Thyroid gland (tissue), 4 donors: ENCODE data around the gene IQSEC3. TPM values are rescaled to one million over a fixed set of nuclear protein-coding genes. Genes with fewer than 3 reads are reported as not detected.

Experiments
- DNase-seq, 2 donors: peaks; one replicate each; pipeline ENCODE4 v3.0.0-alpha.2; 2019
- H3K27ac ChIP-seq, 3 donors: fragments of 200-600 bp; sonication (generic); 1 replicate in 2 of 3; 2 replicates in 1 of 3; pipeline ENCODE4 v1.5.1; 2016 to 2019; ENCODE audit warnings: mild to moderate bottlenecking in 1 of 3, moderate library complexity in 1 of 3
- H3K27me3 ChIP-seq: fragments of 200-600 bp; sonication (generic); one replicate; pipeline ENCODE4 v1.5.1; 2019
- H3K36me3 ChIP-seq, 2 donors: fragments of 200-600 bp; sonication (generic); one replicate each; pipeline ENCODE4 v1.5.1; 2016 to 2019
- H3K4me1 ChIP-seq, 2 donors: fragments of 200-600 bp; sonication (generic); one replicate each; pipeline ENCODE4 v1.5.1; 2017 to 2019
- H3K4me3 ChIP-seq, 3 donors: fragments of 200-600 bp; sonication (generic); replicated peaks in 1 of 3; 1 replicate in 2 of 3; 2 replicates in 1 of 3; pipeline ENCODE4 v1.5.1; 2016; ENCODE audit warnings: mild to moderate bottlenecking in 1 of 3
- H3K9me3 ChIP-seq: fragments of 200-600 bp; sonication (generic); one replicate; pipeline ENCODE4 v1.5.1; 2017
- CTCF ChIP-seq, 6 experiments: fragments of 200-600 bp in 3 of 6; fragments of 450-650 bp in 3 of 6; sonication (generic) in 3 of 6; IDR thresholded peaks; one replicate each; pipeline ENCODE4 v1.5.1; 2016 to 2019; ENCODE audit warnings: antibody characterized with exemption in 6 of 6, mild to moderate bottlenecking in 2 of 6, inconsistent platforms in 1 of 6, moderate library complexity in 1 of 6
- POLR2A ChIP-seq, 2 donors: fragments of 450-650 bp; IDR thresholded peaks; one replicate each; pipeline ENCODE4 v1.6.1; 2017; ENCODE audit warnings: antibody characterized with exemption in 2 of 2, mild to moderate bottlenecking in 2 of 2, moderate library complexity in 1 of 2
- WGBS, 2 donors: methylation state at CpG; one replicate each; pipeline ENCODE4 v1.1.5; 2017; 5-methylcytosine and 5-hydroxymethylcytosine counted together
- intact Hi-C: fragments of 100-400 bp; cut with DNase I; formaldehyde crosslinking; loops from one replicate; pipeline ENCODE4 v1.15.1; 2023
- total RNA-seq, 4 donors: library from RNA; depleted of rRNA; stranded (reverse); fragments of >200 nt; gene quantifications; one replicate each; pipeline ENCODE4 v1.2.3, GENCODE V29; 2016

IQSEC3 gene
- total RNA-seq, 4 donors from 2014 or later = 0.27 to 1.3 (median 1.0) TPM

- TF ChIP-seq POLR2A (IDR thresholded peaks at IDR 0.05) (no peak), CTCF (IDR thresholded peaks at IDR 0.05) (no peak)
- no peak for DNase-seq
- Histone ChIP-seq H3K4me1 (peaks cover 10 to 20% of the 10 kb centered on the region in 2 donors), H3K9me3 (no peaks in the 10 kb centered on the region), H3K4me3 (no peak overlapping the region), H3K27ac (no peak overlapping the region), H3K27me3 (no peaks in the 10 kb centered on the region), H3K36me3 (no peaks in the 10 kb centered on the region)
- WGBS, 2 donors = 75 to 83% methylated on average over 9 of the region's 9 CpGs
- intact Hi-C loops = no loop called here
These were observed 94.3 kb downstream of the IQSEC3 start for GRCh38 chr12:160858-161257.

- no peaks in the 10 kb centered on the region for H3K36me3 ChIP-seq
- H3K4me1 ChIP-seq = peaks cover 10 to 20% of the 10 kb centered on the region in 2 donors
- H3K4me3 ChIP-seq = no peak overlapping the region
- no peak for DNase-seq
- no peak overlapping the region for H3K27ac ChIP-seq
- no peak for TF ChIP-seq POLR2A (IDR thresholded peaks at IDR 0.05)
- TF ChIP-seq CTCF (IDR thresholded peaks at IDR 0.05) = no peak
- 89 to 93% methylated on average over 8 of the region's 8 CpGs for WGBS, 2 donors
- H3K27me3 ChIP-seq = no peaks in the 10 kb centered on the region
- no peaks in the 10 kb centered on the region for H3K9me3 ChIP-seq
- intact Hi-C loops = no loop called here
These were observed 95.3 kb downstream of the IQSEC3 start for GRCh38 chr12:161823-162222.

GRCh38 chr12:162467-163307, 96.1 kb downstream of the IQSEC3 start:
- Histone ChIP-seq H3K36me3 (no peaks in the 10 kb centered on the region), H3K4me3 (no peak overlapping the region), H3K4me1 (peaks cover 10 to 20% of the 10 kb centered on the region in 2 donors), H3K9me3 (no peaks in the 10 kb centered on the region), H3K27me3 (no peaks in the 10 kb centered on the region), H3K27ac (no peak overlapping the region)
- no peak for DNase-seq
- TF ChIP-seq CTCF (IDR thresholded peaks at IDR 0.05) = no peak
- no peak for TF ChIP-seq POLR2A (IDR thresholded peaks at IDR 0.05)
- intact Hi-C loops = no loop called here
- WGBS, 2 donors = 75 to 83% methylated on average over 14 to 17 of the region's 18 CpGs

GRCh38 chr12:163406-163986, 96.9 kb downstream of the IQSEC3 start:
- H3K9me3 ChIP-seq = no peaks in the 10 kb centered on the region
- no peak overlapping the region for H3K4me3 ChIP-seq
- H3K4me1 ChIP-seq = peaks cover 10 to 20% of the 10 kb centered on the region in 2 donors
- H3K27ac ChIP-seq = peak overlapping the region in 1 of 3 donors; percentile 55
- 90 to 92% methylated on average over 14 to 21 of the region's 26 CpGs for WGBS, 2 donors
- no peaks in the 10 kb centered on the region for H3K27me3 ChIP-seq
- H3K36me3 ChIP-seq = no peaks in the 10 kb centered on the region
- intact Hi-C loops = no loop called here
- TF ChIP-seq CTCF (IDR thresholded peaks at IDR 0.05) = no peak
- no peak for TF ChIP-seq POLR2A (IDR thresholded peaks at IDR 0.05)
- DNase-seq = no peak

- H3K36me3 ChIP-seq = no peaks in the 10 kb centered on the region
- H3K27me3 ChIP-seq = no peaks in the 10 kb centered on the region
- TF ChIP-seq POLR2A (IDR thresholded peaks at IDR 0.05) (peak in 1 of 2 donors; percentile 66), CTCF (IDR thresholded peaks at IDR 0.05) (no peak)
- peak overlapping the region; percentile 20 to 55 (median 44) for H3K27ac ChIP-seq
- intact Hi-C loops = no loop called here
- no peak overlapping the region for H3K4me3 ChIP-seq
- no peaks in the 10 kb centered on the region for H3K9me3 ChIP-seq
- WGBS, 2 donors = 40 to 57% methylated on average over 7 of the region's 7 CpGs
- peaks cover 10 to 20% of the 10 kb centered on the region in 2 donors for H3K4me1 ChIP-seq
- DNase-seq = peak; percentile 98
These were observed 97.6 kb downstream of the IQSEC3 start for GRCh38 chr12:164207-164606.
